K562 (cell line): ENCODE results near the gene PRDM10. TPM values are rescaled to one million over a fixed set of nuclear protein-coding genes. Genes with fewer than 3 reads are reported as not detected.

Experiments used
- ATAC-seq: fragments of 200-7000 bp; cut with Tn5 transposase; 3 replicates; pipeline ENCODE4 v1.9.1; 2020; ENCODE audit warnings: moderate library complexity
- BruUV-seq: library from RNA; stranded (reverse); fragments of 400-500 nt; replicated peaks from 2 replicates; lab custom pipeline; 2021; lab: Mats Ljungman, UMichigan
- CTCF ChIA-PET: fragments of 300-600 bp; formaldehyde crosslinking; extraction: SDS; loops from one replicate; lab custom pipeline; 2021; ENCODE audit warnings: low intra/inter-chr PET ratio; lab: Yijun Ruan, JAX
- POLR2A ChIA-PET: fragments of 300-600, 350-650 bp; sonication (Branson Sonifier 250); formaldehyde crosslinking; extraction: SDS; loops from one replicate; lab custom pipeline; 2021; ENCODE audit warnings: antibody characterized with exemption, inconsistent platforms; lab: Yijun Ruan, JAX
- DNase-seq, 4 experiments: peaks; one replicate each; pipeline versions ENCODE4 v3.0.0 to v3.0.0-alpha.2; 2011 to 2018; ENCODE audit warnings: low spot score in 3 of 4, mixed read lengths in 3 of 4; ENCODE audit errors: extremely low read depth in 1 of 4
- FAIRE-seq: peaks from 2 replicates; lab custom pipeline; 2011; peaks lifted over from hg19 to GRCh38; lab: Jason Lieb, UNC
- H2AFZ ChIP-seq: 2 replicates; pipeline ENCODE4 v1.6.0; 2011; ENCODE audit warnings: low read depth, low read length, control low read depth, inconsistent platforms
- H3K27ac ChIP-seq: fragments of 200-600 bp; 3 replicates; pipeline ENCODE4 v1.8.0; 2011; ENCODE audit warnings: low read depth, mild to moderate bottlenecking, control low read depth, inconsistent platforms, low read length, moderate library complexity, mixed read lengths; ENCODE audit errors: extremely low read depth
- H3K27me3 ChIP-seq, 2 experiments: fragments of 300-600 bp in 1 of 2; 2 replicates in 1 of 2; 3 replicates in 1 of 2; pipeline versions ENCODE4 v1.6.0 to v1.8.0; 2011; ENCODE audit warnings: inconsistent platforms in 2 of 2, low read length in 2 of 2, mild to moderate bottlenecking in 1 of 2, mixed read lengths in 1 of 2, moderate library complexity in 1 of 2; ENCODE audit not compliant: control insufficient read depth in 2 of 2, insufficient read depth in 2 of 2
- H3K36me3 ChIP-seq: fragments of 300-600 bp; 3 replicates; pipeline ENCODE4 v1.8.0; 2011; ENCODE audit warnings: mild to moderate bottlenecking, low read length, inconsistent platforms; ENCODE audit not compliant: control insufficient read depth, insufficient read depth
- H3K4me1 ChIP-seq, 2 experiments: fragments of 200-600 bp in 1 of 2; replicated peaks in 1 of 2; 2 replicates in 1 of 2; 3 replicates in 1 of 2; pipeline versions ENCODE4 v1.5.1 to v1.8.0; 2011; ENCODE audit warnings: inconsistent platforms in 2 of 2, low read length in 2 of 2, mild to moderate bottlenecking in 1 of 2, mixed read lengths in 1 of 2, moderate library complexity in 1 of 2; ENCODE audit not compliant: control insufficient read depth in 2 of 2, insufficient read depth in 2 of 2
- H3K4me2 ChIP-seq: 2 replicates; pipeline ENCODE4 v1.6.1; 2011; ENCODE audit warnings: low read length, control low read depth, inconsistent platforms, mixed read lengths; ENCODE audit not compliant: insufficient read depth
- H3K4me3 ChIP-seq: fragments of 200-600 bp; sonication (generic), shearing (Covaris generic); 2 replicates; pipeline ENCODE4 v1.5.1; 2016; ENCODE audit warnings: control low read depth, inconsistent platforms
- H3K79me2 ChIP-seq: fragments of 200-600 bp; 3 replicates; pipeline ENCODE4 v1.8.0; 2011; ENCODE audit warnings: low read length, inconsistent platforms; ENCODE audit not compliant: control insufficient read depth, insufficient read depth
- H3K9ac ChIP-seq, 2 experiments: 2 replicates each; pipeline versions ENCODE4 v1.6.0 to v1.6.1; 2011; ENCODE audit warnings: low read depth in 2 of 2, low read length in 2 of 2, control low read depth in 1 of 2, inconsistent platforms in 1 of 2, mild to moderate bottlenecking in 1 of 2, mixed read lengths in 1 of 2; ENCODE audit not compliant: insufficient read depth in 1 of 2
- H3K9me1 ChIP-seq: one replicate; pipeline ENCODE4 v1.6.0; 2011; ENCODE audit warnings: inconsistent platforms, mild to moderate bottlenecking, low read length, moderate library complexity; ENCODE audit not compliant: control insufficient read depth, insufficient read depth
- H3K9me3 ChIP-seq: replicated peaks from 2 replicates; pipeline ENCODE4 v1.5.1; 2011; ENCODE audit warnings: low read depth, low read length, inconsistent platforms; ENCODE audit not compliant: control insufficient read depth, insufficient read depth
- H4K20me1 ChIP-seq: replicated peaks from 2 replicates; pipeline ENCODE4 v1.6.1; 2011; ENCODE audit warnings: low read length, inconsistent platforms, mixed read lengths; ENCODE audit not compliant: control insufficient read depth, insufficient read depth
- CC2D1A ChIP-seq: fragments of 450-650 bp; IDR thresholded peaks from 2 replicates; pipeline ENCODE4 v1.6.1; 2017; ENCODE audit warnings: mild to moderate bottlenecking
- CEBPB ChIP-seq: fragments of 450-650 bp; IDR thresholded peaks from 2 replicates; pipeline ENCODE4 v1.6.1; 2016; ENCODE audit warnings: missing genetic modification characterization, missing compliant biosample characterization
- FOXA1 ChIP-seq: fragments of 450-650 bp; IDR thresholded peaks from 2 replicates; pipeline ENCODE4 v1.6.1; 2016; ENCODE audit warnings: mild to moderate bottlenecking, borderline replicate concordance
- KDM1A ChIP-seq, 2 experiments: fragments of 450-650 bp; IDR thresholded peaks; 2 replicates each; pipeline ENCODE4 v1.6.1; 2016; ENCODE audit warnings: mild to moderate bottlenecking in 2 of 2
- NR1H2 ChIP-seq: sonication (generic); formaldehyde crosslinking; IDR thresholded peaks from 2 replicates; pipeline ENCODE4 v1.4.0; 2020; ENCODE audit warnings: mild to moderate bottlenecking, missing genetic modification reagents
- POLR2B ChIP-seq: fragments of 450-650 bp; IDR thresholded peaks from 2 replicates; pipeline ENCODE4 v1.6.1; 2018; ENCODE audit warnings: low read depth; ENCODE audit not compliant: partially characterized antibody
- ZBTB7A ChIP-seq: IDR thresholded peaks from 2 replicates; pipeline ENCODE4 v1.6.1; 2011; ENCODE audit warnings: low read depth, mild to moderate bottlenecking, low read length, moderate library complexity, borderline replicate concordance; ENCODE audit not compliant: control insufficient read depth
- WGBS: fragments of 100-300 bp; shearing (Covaris generic); methylation state at CpG from one replicate; pipeline ENCODE4 v1.1.6; 2016; ENCODE audit warnings: low coverage, mixed read lengths; ENCODE audit not compliant: insufficient coverage; ENCODE audit errors: missing lambda C conversion rate; 5-methylcytosine and 5-hydroxymethylcytosine counted together
- in situ Hi-C: fragments of 300-500 bp; cut with MboI; formaldehyde crosslinking; loops from 4 replicates; pipeline ENCODE4 v1.15.0; 2018; ENCODE audit warnings: inconsistent platforms, mixed read lengths
- intact Hi-C: fragments of 100-400 bp; cut with micrococcal nuclease; formaldehyde crosslinking; loops from 2 replicates; pipeline ENCODE4 v1.14.2; 2022
- polyA plus RNA-seq, 8 experiments: library from polyadenylated mRNA; depleted of rRNA in 4 of 8; stranded (reverse) in 5 of 8; unstranded in 3 of 8; fragments of >200 nt; fragmentation: Nextera tagmentation in 2 of 8; fragmentation: Illumina TruSeq in 1 of 8; extraction: Ambion mirVana in 2 of 8; extraction: Trizol in 1 of 8; gene quantifications; 2 replicates each; pipeline versions ENCODE4 v1.2.1 to v1.2.3, GENCODE V29; 2011 to 2014; ENCODE audit warnings: inconsistent platforms in 1 of 8, missing spikeins in 1 of 8
- total RNA-seq, 7 experiments: library from RNA; depleted of rRNA in 6 of 7; stranded (reverse); fragments of >200 nt in 6 of 7; fragmentation: Illumina TruSeq in 2 of 7; extraction: Trizol in 2 of 7; gene quantifications; 2 replicates each; pipeline versions ENCODE4 v1.2.1 to v1.2.3, GENCODE V29; 2011 to 2021; ENCODE audit warnings: low replicate concordance in 1 of 7
- TF ChIP-seq, protein P1 (sequence below): sonication (generic); formaldehyde crosslinking; IDR thresholded peaks from 2 replicates; pipeline ENCODE4 v1.8.0; 2022; ENCODE audit warnings: mild to moderate bottlenecking, missing genetic modification reagents

Gene PRDM10
- total and polyA plus RNA-seq, 9 of the 15 experiments (the other 6 are each of a cell fraction or from before 2014, with no cell fraction given) = 0.89 to 9.3 (median 4.5) TPM

DNA sequence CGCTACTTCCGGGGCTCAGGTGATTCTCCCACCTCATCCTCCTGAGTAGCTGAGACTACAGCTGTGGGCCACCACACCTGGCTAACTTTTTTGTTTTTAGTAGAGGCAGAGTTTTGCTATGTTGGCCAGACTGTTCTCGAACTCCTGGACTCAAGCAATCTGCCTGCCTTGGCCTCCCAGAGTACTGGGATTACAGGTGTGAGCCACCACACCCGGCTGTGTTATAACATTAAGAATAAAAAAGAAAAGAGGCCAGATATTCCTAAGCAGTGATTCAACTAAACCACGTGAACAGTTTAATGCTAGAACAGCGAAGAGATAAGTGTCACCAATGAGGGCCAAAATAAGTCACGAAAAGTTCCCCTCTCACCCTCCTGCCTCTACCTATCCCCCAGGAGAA, 3.7 kb downstream of the PRDM10 start (continued):
- TF ChIP-seq NR1H2 (CRISPR knock-in tag) (no peak), POLR2B (no peak), ZBTB7A (no peak), CC2D1A (no peak), CEBPB (tag) (no peak), FOXA1 (no peak)

- ATAC-seq (no peak), DNase-seq (no peak), FAIRE-seq (no peak)
- BruUV-seq = no TSS peak
- 0 out of 2 replicates have a peak, but pooled peaks cover 3% of the 10 kb centered on the region for H3K9me3 ChIP-seq
- 75% methylated on average over 1 of the region's 1 CpG for WGBS
- no peaks in the 10 kb centered on the region for H4K20me1 ChIP-seq
- in situ Hi-C loops = no loop called here
- TF ChIP-seq, protein P1, sequence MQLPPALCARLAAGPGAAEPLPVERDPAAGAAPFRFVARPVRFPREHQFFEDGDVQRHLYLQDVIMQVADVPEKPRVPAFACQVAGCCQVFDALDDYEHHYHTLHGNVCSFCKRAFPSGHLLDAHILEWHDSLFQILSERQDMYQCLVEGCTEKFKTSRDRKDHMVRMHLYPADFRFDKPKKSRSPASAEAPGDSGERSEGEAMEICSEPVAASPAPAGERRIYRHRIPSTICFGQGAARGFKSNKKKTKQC = no peak
- TF ChIP-seq KDM1A (IDR thresholded peaks at IDR 0.05) = peak; percentile 35 to 36; a peak in 2 of 4 replicates
- no peaks in the 10 kb centered on the region for H3K27me3 ChIP-seq
- no peak overlapping the region for H3K27ac ChIP-seq
- ChIA-PET POLR2A (interaction anchor here (1.0 kb wide), 2 partner anchors 9 to 73 kb away, joined by 3 to 4 read pairs; no protein-coding TSS in a partner anchor), CTCF (no interaction called here)
- H3K4me3 ChIP-seq = no peak overlapping the region
- peaks cover 0 to 11% of the 10 kb centered on the region in 2 experiments; a peak in 3 of 5 replicates for H3K4me1 ChIP-seq
- no peak overlapping the region for H2AFZ ChIP-seq
- no peak overlapping the region for H3K4me2 ChIP-seq
- intact Hi-C loops = no loop called here
- no peaks in the 10 kb centered on the region for H3K9me1 ChIP-seq
- H3K79me2 ChIP-seq = peaks cover 38% of the 10 kb centered on the region
- H3K9ac ChIP-seq = no peak overlapping the region
- H3K36me3 ChIP-seq = peaks cover 3% of the 10 kb centered on the region; the same call in 1 of the 3 replicates
Measured at GRCh38 chr11:129998107-129998506, 4.5 kb downstream of the PRDM10 start.
